Peyer's patch (tissue), 4 donors: ENCODE measurements around the gene VWDE. TPM values are rescaled to one million over a fixed set of nuclear protein-coding genes. Genes with fewer than 3 reads are reported as not detected.

Experiments
- DNase-seq, 3 donors: peaks; one replicate each; pipeline ENCODE4 v3.0.0-alpha.2; 2017 to 2019
- H3K27ac ChIP-seq, 4 donors: fragments of 200-600 bp; sonication (generic); one replicate each; pipeline ENCODE4 v1.5.1; 2016 to 2019
- H3K27me3 ChIP-seq, 2 donors: fragments of 200-600 bp; sonication (generic); one replicate each; pipeline ENCODE4 v1.5.1; 2019
- H3K36me3 ChIP-seq, 3 donors: fragments of 200-600 bp; sonication (generic); one replicate each; pipeline ENCODE4 v1.5.1; 2016 to 2019
- H3K4me1 ChIP-seq, 4 donors: fragments of 200-600 bp; sonication (generic); one replicate each; pipeline ENCODE4 v1.5.1; 2016 to 2019
- H3K4me3 ChIP-seq, 4 donors: fragments of 200-600 bp; sonication (generic); 1 replicate in 3 of 4; 2 replicates in 1 of 4; pipeline ENCODE4 v1.5.1; 2016 to 2019; ENCODE audit warnings: mild to moderate bottlenecking in 1 of 4
- H3K9me3 ChIP-seq, 4 donors: fragments of 200-600 bp; sonication (generic); one replicate each; pipeline ENCODE4 v1.5.1; 2016 to 2019; ENCODE audit warnings: mild to moderate bottlenecking in 1 of 4
- POLR2A ChIP-seq, 2 donors: fragments of 450-650 bp; IDR thresholded peaks; one replicate each; pipeline ENCODE4 v1.5.1; 2017; ENCODE audit warnings: antibody characterized with exemption in 2 of 2, mild to moderate bottlenecking in 2 of 2, moderate library complexity in 2 of 2
- total RNA-seq, 4 donors: library from RNA; depleted of rRNA; stranded (reverse); fragments of >200 nt; gene quantifications; one replicate each; pipeline ENCODE4 v1.1.0, GENCODE V29; 2016
- TF ChIP-seq, protein P1 (sequence below), 6 experiments: fragments of 450-650 bp in 4 of 6; fragments of 200-600 bp in 2 of 6; sonication (generic) in 1 of 6; IDR thresholded peaks; one replicate each; pipeline ENCODE4 v1.5.1; 2017 to 2019; ENCODE audit warnings: antibody characterized with exemption in 6 of 6, mild to moderate bottlenecking in 3 of 6, moderate library complexity in 1 of 6

Gene VWDE
- total RNA-seq, 4 donors from 2014 or later, result 1.3 to 14.9 (median 4.1) TPM

- no peaks in the 10 kb centered on the region for H3K9me3 ChIP-seq
- H3K27ac ChIP-seq, result no peak overlapping the region
- no peak for DNase-seq
- no peaks in the 10 kb centered on the region for H3K27me3 ChIP-seq
- TF ChIP-seq, protein P1, sequence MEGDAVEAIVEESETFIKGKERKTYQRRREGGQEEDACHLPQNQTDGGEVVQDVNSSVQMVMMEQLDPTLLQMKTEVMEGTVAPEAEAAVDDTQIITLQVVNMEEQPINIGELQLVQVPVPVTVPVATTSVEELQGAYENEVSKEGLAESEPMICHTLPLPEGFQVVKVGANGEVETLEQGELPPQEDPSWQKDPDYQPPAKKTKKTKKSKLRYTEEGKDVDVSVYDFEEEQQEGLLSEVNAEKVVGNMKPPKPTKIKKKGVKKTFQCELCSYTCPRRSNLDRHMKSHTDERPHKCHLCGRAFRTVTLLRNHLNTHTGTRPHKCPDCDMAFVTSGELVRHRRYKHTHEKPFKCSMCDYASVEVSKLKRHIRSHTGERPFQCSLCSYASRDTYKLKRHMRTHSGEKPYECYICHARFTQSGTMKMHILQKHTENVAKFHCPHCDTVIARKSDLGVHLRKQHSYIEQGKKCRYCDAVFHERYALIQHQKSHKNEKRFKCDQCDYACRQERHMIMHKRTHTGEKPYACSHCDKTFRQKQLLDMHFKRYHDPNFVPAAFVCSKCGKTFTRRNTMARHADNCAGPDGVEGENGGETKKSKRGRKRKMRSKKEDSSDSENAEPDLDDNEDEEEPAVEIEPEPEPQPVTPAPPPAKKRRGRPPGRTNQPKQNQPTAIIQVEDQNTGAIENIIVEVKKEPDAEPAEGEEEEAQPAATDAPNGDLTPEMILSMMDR (IDR thresholded peaks at IDR 0.05), result no peak
- TF ChIP-seq POLR2A (IDR thresholded peaks at IDR 0.05), result no peak
- H3K4me3 ChIP-seq, result no peak overlapping the region
- H3K36me3 ChIP-seq, result no peaks in the 10 kb centered on the region
- H3K4me1 ChIP-seq, result no peaks in the 10 kb centered on the region
Measured at GRCh38 chr7:12303062-12303461, 100.6 kb downstream of the VWDE start.

GRCh38 chr7:12300415-12300814 lies 103.2 kb downstream of the VWDE start:
- H3K27me3 ChIP-seq, result no peaks in the 10 kb centered on the region
- H3K36me3 ChIP-seq, result no peaks in the 10 kb centered on the region
- no peak overlapping the region for H3K27ac ChIP-seq
- no peak for DNase-seq
- H3K9me3 ChIP-seq, result no peaks in the 10 kb centered on the region
- TF ChIP-seq POLR2A (IDR thresholded peaks at IDR 0.05), result no peak
- TF ChIP-seq, protein P1 (IDR thresholded peaks at IDR 0.05), result no peak
- no peaks in the 10 kb centered on the region for H3K4me1 ChIP-seq
- no peak overlapping the region for H3K4me3 ChIP-seq

DNA sequence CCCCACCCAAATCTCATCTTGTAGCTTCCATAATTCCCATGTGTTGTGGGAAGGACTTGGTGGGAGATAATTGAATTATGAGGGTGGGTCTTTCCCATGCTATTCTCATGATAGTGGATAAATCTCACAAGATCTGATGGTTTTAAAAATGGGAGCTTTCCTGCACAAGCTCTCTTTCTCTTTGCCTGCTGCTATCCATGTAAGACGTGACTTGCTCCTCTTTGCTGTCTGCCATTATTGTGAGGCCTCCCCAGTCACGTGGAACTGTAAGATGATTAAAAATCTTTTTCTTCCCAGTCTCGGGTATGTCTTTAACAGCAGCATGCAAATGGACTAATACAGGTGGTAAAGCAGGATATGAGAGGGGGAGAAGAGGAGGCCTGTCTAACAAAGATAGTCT lies 104.3 kb downstream of the VWDE start:
- H3K4me1 ChIP-seq, result no peaks in the 10 kb centered on the region
- TF ChIP-seq, protein P1 (IDR thresholded peaks at IDR 0.05), result no peak
- TF ChIP-seq POLR2A (IDR thresholded peaks at IDR 0.05), result no peak
- no peaks in the 10 kb centered on the region for H3K36me3 ChIP-seq
- H3K9me3 ChIP-seq, result no peaks in the 10 kb centered on the region
- no peak overlapping the region for H3K4me3 ChIP-seq
- DNase-seq, result no peak
- H3K27me3 ChIP-seq, result no peaks in the 10 kb centered on the region
- H3K27ac ChIP-seq, result no peak overlapping the region

GRCh38 chr7:12297283-12298108 lies 106.2 kb downstream of the VWDE start:
- H3K27me3 ChIP-seq, result no peaks in the 10 kb centered on the region
- TF ChIP-seq, protein P1 (IDR thresholded peaks at IDR 0.05), result no peak
- no peak for TF ChIP-seq POLR2A (IDR thresholded peaks at IDR 0.05)
- H3K4me3 ChIP-seq, result no peak overlapping the region
- no peak for DNase-seq
- H3K36me3 ChIP-seq, result no peaks in the 10 kb centered on the region
- H3K4me1 ChIP-seq, result no peaks in the 10 kb centered on the region
- no peaks in the 10 kb centered on the region for H3K9me3 ChIP-seq
- H3K27ac ChIP-seq, result no peak overlapping the region

- TF ChIP-seq POLR2A (IDR thresholded peaks at IDR 0.05), result no peak
- TF ChIP-seq, protein P1 (IDR thresholded peaks at IDR 0.05), result no peak
- Histone ChIP-seq H3K4me1 (no peaks in the 10 kb centered on the region), H3K4me3 (no peak overlapping the region), H3K27ac (no peak overlapping the region), H3K9me3 (no peaks in the 10 kb centered on the region), H3K36me3 (no peaks in the 10 kb centered on the region), H3K27me3 (no peaks in the 10 kb centered on the region)
- DNase-seq, result no peak
Measured at GRCh38 chr7:12296051-12296570, 107.6 kb downstream of the VWDE start.
